Stimulated activated CD8-positive, alpha-beta memory T cell treated with anti-CD3 and anti-CD28 coated beads, Interleukin-12 subunit alpha, Interleukin-12 subunit beta, amount 100 ng/mL, for 4 hours (primary cell): ENCODE measurements around the gene PIGT.

Source experiments
- DNase-seq: peaks from one replicate; pipeline ENCODE4 v3.0.0-alpha.2; 2020; ENCODE audit warnings: low read depth

The PIGT gene

DNA sequence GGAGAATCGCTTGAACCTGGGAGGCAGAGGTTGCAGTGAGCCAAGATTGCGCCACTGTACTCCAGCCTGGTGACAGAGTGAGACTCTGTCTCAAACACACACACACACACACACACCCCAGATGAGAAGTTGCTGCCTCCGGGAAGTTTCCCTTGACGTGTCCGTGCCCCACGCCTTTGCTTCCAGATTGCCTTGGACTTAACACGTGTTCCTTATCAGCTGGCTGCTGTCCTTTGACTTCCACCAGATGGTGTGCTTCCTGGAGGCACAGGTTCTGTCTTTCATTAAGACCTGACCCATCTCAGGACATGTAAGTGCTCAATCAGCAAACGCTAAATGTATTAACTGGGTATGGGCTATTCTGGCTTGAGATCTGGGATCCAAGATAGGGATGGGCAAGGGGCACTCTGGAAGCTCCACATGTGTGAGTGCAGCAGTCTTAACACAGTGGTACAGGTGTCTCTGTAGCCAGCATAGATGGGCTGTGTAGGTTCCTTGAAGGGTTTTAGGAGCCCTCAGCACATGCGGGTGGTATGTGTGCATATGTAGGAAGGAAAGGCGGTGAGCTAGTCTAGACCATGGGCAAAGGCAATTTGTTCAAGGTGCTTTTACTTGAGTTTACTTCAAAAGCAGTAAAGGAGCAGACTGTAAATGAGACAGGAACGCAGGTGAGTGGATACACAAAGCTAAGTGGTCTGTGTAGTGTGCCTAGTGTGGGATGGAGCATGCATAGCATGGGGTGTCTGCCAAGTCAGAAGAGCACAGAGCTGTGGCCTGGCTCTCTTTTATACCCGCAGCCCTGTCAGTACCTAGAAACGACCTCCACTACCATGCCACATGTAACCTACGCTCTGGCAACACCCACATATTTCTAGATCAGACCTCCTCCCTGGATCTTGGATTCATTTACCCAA lies 11.6 kb downstream of the PIGT start:
- DNase-seq, result no peak

DNA sequence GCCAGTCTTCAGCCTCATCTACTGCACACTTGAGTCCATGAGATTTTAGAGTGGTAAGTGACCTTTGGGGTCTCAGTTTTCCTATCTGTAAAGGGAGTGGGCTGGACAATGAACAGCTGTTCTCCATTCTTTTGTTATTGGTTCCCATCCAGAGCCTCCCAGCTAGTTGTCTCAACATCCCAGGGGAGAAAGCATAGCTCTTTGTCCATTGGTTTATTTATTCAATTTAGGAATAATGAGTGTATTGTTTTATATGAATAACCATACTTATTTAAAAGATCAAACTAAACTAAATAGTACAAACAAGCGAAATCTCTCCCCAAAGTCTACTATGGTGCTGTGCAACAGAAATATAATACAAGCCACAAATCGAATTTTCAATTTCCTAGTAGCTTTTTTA lies 13.7 kb downstream of the PIGT start:
- DNase-seq, result no peak

DNA sequence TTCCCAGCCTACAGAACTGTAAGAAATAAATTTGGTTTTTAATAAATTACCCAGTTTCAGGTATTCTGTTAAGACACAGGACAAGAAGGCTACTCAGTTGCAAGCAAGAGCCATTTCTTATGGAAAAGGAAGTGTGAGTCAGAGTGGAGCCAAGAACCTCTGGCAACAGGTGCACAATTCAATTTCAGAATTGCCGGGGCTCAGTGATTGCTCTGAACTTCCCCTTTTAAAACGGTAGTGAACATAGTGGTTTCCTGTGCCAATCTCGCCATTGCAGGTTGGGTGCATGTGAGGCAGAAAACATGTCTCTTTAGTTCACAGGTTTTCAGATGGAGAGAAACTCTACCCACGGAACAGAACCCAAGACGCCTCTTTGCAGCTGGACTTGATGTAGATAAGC lies 16.4 kb downstream of the PIGT start:
- DNase-seq, result no peak

DNA sequence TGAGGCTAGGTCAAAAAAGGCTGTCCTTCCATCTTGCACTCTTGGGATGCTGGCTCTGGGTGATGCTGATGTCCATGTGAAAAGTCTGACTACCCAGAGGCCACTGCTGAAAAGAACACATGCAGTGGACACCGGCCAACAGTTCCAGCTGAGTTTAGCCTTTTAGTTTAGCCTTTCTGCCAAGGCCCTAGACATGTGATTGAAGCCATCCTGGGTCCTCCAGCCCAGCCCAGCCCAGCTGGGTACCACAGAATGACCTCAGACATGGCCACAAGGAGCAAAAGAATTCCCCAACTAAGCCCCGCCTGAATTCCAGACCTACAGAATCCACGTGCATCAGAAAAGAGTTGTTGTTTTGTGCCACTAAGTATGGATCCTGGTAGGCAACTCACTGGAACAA lies 17.4 kb downstream of the PIGT start:
- no peak for DNase-seq

DNA sequence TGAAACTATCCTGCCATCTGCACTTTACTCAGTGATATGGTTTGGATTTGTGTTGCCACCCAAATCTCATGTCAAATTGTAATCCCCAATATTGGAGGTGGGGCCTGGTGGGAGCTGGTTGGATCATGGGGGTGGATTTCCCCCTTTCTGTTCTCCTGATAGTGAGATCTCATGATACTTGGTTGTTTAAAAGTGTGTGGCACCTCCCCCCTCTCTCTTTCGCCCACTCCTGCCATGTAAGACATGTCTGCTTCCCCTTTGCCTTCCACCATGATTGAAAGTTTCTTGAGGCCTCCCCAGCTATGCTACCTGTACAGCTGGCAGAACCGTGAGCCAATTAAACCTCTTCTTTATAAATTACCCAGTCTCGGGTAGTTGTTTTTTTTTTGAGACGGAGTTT lies 18.0 kb downstream of the PIGT start:
- DNase-seq, result no peak

DNA sequence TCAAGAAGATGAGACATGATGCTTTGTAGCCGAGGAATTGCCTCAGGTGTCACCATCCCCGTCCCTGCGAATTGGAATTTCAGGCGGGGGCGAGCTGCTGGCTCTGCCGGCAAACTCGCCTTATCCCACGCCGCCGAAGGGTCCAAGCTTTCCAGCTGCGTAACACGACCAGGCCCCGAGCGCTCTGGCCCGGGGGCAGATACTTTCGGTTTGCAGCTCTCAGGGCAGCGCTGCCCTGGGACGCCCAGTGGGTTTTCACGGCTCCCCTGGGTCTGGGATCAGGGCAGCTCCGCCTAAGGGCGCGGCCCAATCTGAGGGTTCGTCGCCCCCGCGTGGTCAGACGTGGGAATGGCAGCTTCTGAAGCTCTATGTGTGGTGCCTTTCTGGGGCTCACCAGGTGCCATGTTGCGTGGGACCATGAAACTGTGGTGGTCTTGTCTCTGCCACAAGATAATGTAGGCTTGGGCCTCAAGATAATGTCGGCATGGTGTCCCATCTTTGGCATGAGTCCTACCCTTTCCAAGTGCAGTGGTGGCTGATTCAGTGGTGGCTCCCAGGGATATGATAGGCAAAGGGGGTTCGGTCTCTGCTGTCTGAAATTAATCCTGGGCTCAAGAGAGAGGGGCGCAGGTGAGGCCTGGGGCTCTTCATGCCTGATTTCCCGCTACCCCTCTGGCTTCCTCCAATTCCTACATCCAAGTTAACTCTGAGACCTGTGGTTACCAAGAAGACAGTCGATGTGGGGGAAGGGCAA lies 21.0 kb downstream of the PIGT start:
- peak; percentile 78 for DNase-seq

DNA sequence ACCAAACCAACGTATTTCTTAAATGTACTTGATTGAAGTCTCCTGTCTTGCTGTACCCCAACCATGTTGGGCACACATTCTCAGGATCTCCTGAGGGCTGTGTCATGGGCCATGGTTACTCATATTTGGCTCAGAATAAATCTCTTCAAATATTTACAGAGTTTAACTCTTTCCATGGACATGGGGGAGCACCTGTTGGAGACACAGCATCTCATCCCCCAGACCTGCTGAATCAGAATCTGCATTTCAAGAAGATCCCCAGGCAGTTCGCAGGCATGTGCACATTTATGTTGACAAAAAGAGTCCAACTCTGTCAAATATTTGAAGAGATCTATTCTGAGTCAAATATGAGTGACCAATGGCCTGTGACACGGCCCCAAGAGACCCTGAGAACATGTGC lies 24.5 kb downstream of the PIGT start:
- no peak for DNase-seq

DNA sequence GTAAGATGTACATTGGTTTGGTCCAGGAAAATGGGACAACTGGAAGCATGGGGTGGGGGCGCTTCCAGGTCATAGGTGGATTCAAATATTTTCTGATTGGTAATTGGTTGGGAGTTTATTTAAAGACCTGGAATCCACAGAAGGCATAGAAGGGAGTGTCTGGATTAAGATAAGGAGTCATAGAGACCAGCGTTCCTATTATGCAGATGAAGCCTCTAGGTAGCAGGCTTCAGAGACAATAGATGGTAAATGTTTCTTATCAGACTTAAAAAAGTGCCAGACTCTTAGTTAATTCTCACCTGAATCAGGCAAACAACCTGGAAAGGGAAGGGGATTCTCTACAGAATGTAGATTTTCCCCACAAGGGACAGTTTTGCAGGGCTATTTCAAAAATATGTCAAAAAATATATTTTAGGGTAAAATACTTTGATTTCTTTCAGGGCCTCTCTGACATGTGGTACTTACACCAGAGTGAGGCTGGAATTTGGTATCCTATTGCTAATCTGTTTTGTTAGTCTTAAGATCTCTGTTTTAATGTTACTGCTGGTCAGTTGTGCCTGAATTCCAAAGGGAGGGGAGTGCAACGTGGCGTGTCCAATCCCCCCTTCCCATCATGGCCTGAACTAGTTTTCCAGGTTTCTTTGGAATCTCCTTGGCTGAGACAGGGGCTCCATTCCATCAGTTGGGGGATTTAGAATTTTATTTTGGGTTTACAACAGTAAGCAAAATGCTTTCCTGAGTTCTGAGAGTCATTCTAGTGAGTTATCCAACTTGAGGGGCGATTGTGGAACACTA lies 25.1 kb downstream of the PIGT start:
- DNase-seq, result no peak

DNA sequence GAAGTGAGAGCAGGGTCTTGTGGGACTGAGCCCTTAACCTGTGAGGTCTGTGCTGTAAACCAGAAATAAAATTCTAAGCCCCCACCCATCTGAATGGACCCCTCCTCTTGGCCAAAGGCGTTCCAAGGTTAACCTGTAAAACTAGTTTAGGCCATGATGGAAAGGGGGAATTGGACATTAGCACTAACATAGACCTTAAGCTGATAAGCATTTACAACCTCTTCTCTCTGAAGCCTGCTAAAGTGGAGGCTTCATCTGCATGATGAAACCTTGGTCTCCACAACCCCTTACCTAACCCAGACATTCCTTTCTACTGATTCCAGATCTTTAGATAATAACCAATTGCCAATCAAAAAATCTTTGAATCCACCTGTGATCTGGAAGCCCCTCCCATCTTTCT lies 25.8 kb downstream of the PIGT start:
- no peak for DNase-seq

DNA sequence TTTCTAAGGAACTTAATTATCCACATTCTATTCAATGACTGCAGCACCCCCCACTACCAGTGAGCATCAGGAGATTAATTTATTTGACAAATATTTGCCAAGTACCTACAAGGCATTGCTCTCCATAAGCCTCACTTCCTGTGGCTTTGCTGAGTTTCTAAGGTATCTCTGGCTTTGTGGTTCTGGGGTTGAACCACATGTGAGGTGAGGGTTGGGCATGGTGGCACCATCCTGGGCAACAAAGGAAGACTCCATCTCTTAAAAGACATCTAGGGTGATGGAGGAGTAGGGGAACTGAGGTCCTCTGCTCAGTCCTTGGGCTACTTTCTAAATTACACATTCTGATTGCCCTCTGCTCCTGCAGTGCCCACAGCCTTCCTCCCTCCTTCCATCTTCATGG lies 28.1 kb downstream of the PIGT start:
- DNase-seq, result no peak

DNA sequence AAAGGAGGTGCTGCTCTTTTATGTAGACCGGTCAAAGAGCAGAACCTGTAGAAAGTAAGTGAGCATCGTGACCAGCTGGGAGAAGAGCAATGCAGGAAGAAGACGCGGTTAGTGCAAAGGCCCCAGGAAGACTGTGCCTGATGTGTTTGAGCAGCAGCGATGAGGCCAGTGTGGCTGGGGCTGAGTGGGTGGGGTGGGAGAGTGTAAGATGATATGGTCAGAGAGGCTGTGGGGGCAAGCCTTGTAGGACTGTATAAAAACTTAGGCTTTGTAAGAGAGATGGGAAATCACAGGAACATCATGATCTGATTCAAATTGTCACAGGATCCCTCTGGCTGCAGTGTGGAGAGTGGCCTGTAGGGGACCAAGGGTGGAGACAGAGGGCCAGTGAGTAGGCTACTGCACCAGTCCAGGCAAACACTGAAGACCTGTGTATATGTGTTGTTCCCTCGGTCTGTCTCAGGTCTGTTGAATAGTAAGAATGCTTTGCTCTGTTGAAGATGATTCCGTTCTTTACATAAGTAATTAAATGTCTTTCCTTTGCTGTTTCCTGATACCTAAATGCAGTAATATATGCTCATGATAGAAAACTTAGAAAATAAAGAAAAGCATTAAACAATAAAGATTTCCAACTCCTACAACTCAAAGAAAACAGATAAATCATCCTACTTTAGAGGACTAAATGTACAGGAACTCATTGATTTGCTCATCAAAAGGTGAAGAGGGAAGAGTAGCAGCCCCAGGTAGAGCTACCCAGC lies 30.0 kb downstream of the PIGT start:
- DNase-seq, result no peak

DNA sequence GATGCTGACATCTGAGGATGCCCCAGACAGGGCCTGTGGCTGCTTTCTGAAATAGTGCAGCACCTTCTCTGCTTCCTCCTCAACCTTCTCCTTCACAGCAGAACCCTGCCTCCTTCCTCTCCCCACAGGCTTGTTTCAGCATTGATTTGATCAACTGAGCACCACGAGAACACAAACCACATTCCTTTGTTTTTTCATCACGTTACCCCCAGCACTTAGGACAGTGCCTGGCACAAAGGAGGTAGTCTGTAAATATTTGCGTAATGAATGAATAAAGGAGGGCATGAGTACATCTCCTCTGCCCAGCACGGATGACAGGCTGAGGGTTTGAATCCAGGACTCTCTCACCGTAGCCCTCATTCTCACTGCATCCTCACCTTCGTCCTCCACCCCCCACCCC lies 32.3 kb downstream of the PIGT start:
- DNase-seq, result no peak

DNA sequence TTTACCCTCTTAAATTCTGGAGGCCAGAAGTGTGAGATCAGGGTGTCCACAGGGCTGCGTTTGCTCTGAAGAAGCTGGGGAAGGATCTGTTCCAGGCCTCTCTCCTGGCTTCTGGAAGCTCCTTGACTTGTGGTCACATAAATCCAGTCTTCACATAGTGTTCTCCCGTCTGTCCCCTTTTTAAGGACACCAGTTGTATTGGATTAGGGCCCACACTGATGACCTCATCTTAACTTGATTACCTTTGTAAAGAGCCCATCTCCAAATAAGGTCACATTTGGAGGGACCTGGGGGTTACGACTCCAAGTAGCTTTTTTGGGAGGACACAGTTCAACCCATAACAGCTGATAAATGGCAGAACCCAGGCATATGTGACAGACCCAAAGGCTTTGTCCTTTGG lies 33.6 kb downstream of the PIGT start:
- DNase-seq, result no peak

DNA sequence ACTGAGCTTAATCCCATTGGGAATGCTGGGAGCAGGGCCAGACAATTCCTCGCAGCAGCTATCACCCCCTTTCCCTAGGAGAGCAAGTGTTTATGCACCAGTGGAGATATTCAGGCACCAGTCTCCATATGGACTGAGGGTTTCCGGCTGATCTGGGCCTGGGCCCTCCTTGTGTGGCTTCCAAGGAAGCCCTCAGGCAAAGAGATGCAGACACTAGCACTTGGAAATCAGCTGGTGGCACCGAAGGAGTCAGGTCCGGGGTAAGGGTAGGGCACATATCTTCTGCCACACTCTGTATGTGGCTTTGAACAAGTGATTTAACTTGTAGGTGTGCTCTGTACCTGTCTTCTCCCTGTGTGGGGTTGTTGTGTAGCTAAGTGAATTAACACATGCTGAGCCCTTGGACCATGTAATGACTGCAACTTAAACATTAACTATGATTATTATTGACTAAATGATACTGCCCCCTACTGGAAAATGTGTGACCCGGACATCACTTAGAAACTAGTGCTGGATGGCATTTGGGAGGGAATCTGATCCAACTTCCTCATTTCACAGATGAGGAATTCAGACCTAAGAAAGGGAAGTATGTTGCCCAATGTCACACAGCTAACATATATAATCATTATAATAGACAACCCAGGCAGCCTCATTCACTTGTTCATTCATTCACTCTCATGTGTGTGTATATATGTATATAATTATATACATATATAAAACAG lies 34.3 kb downstream of the PIGT start:
- no peak for DNase-seq

DNA sequence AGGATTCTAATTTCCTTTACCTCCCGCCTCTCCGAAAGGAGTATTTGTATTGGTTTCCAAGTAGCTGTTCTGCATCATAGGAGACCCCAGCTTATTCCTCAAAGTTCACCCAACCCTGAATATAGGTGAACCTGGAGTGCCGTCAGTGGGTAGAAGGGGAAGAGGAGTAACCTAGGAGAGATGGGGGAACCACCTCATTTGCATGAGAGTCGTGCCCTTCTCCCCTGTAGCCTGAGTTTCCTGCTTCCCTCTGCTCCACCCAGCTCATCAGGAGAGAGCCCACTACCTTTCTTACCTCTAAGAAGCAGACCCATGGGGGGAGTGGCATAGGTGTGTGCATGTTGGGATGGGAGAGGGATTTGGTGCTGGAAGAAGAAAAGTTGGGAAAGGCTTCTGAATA lies 36.3 kb downstream of the PIGT start:
- no peak for DNase-seq

DNA sequence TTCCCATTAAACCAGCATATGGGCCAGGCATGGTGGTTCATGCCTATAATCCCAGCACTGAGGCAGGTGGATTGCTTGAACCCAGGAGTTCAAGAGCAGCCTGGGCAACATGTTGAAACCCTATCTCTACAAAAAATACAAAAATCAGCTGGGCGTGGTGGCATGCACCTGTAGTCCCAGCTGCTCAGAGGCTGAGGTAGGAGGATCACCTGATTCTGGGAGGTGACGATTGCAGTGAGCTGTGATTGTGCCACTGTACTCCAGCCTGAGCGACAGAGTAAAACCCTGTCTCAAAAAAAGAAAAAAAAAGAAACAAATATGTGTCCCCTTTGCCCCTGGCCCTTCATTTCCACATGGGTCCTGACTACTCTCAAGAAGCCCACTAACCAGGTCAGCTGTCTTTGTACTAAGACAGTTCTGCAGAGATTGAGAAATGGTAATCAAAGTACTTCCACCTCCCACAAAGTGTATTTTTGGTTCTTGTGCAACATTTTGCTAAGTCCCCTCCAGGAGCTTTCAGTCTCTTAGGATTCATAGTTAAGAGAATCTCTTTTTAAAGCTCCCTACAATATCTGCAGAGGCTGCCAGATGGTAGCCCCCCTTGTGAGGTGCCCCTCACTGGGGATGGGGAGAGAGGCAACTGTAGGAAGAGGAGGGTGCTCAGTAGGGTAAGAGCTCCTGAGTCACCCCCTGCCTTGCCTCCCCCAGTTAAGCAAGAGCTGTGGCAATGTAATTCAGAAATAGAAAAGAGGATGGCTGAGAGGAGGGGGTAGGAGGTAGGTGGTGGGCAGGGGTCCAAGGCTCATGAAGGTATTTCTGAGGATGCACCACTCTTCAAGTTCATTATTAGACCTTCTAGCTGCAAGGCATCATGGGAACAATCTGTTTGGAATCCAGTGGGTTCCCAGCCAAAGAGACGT lies 37.1 kb downstream of the PIGT start:
- DNase-seq, result no peak

DNA sequence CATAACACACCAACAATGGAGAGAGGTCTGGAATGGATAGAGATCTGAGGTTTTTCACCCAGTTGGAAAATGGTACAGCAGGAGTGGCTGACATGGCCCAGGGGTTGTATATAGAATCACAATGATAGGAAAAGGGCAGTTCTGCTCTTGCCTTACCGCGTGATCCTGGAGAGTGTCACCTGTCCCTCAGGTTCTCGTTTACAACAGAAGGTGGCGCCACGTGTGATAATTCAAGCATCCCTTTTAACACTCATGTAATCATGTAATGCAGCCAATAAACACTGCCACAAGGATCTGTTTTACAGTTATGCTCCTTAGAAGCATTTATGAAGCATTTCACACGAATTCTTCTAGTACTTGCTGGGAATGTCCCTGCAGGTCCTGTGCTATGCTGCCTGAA lies 40.7 kb downstream of the PIGT start:
- DNase-seq, result no peak

DNA sequence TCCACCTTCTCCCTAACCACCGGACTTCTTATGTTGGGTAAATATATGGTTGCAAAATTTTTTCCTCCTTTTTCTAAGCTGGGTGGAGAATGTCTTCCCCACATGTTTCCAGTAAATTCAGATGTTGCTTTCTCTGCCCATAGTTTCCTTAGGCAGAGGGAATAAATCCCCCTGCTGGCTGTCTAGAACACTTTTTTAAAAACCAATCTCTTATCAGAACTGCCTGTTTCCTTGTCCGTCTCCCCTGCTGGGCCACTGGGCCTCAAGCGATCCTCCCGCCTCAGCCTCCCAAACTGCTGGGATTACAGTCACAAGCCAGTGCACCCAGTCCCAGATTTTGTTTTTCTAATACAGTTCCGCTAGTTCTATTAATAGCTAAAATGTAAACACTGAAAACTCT lies 43.7 kb downstream of the PIGT start:
- DNase-seq, result no peak

DNA sequence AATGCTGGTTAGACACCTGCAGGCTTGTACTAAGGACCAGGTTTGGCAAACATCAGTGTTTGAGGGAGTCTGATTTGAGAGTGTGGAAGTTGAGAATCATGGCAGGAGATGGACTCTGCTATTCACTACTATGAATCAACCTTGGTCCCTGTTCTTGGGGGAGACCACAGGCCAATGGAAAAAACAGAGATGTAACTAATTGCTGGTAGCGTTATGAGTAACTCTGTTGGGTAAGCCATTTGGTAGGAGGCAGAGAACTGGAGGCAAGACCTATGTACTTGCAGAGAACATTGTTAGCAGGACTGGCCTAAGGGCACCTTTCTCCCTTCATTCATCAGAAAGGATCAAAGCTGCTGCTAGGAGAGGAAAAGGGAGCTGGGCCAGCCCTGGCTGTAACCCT lies 45.3 kb downstream of the PIGT start:
- DNase-seq, result no peak
